PC-3 (cell line): ENCODE measurements around the gene PHC2. TPM values are rescaled to one million over a fixed set of nuclear protein-coding genes. Genes with fewer than 3 reads are reported as not detected.

Experiments used
- ATAC-seq: fragments of 200-7000 bp; cut with Tn5 transposase; 2 replicates; pipeline ENCODE4 v1.9.1; 2020; ENCODE audit warnings: mild to moderate bottlenecking, moderate library complexity
- BruUV-seq: library from RNA; stranded (reverse); fragments of 400-500 nt; replicated peaks from 2 replicates; lab custom pipeline; 2021; lab: Mats Ljungman, UMichigan
- CTCF ChIA-PET: fragments of 300-600 bp; sonication (Branson Sonifier 250); formaldehyde crosslinking; loops from one replicate; lab custom pipeline; 2022; ENCODE audit warnings: antibody characterized with exemption; lab: Charles Lee
- POLR2A ChIA-PET: fragments of 300-600 bp; sonication (Branson Sonifier 250); formaldehyde crosslinking; loops from one replicate; lab custom pipeline; 2022; ENCODE audit warnings: antibody characterized with exemption; ENCODE audit not compliant: unreplicated experiment; lab: Charles Lee
- DNase-seq: peaks from one replicate; pipeline ENCODE4 v3.0.0-alpha.2; 2015
- H2AFZ ChIP-seq: fragments of 300-600 bp; sonication (generic); 2 replicates; pipeline ENCODE4 v1.6.0; 2016; ENCODE audit warnings: antibody characterized with exemption, low read length
- H3F3A ChIP-seq: fragments of 300-600 bp; sonication (generic); one replicate; pipeline ENCODE4 v1.6.0; 2017; ENCODE audit warnings: antibody characterized with exemption, low read length, control low read depth, mild to moderate bottlenecking; ENCODE audit not compliant: unreplicated experiment
- H3K27ac ChIP-seq: fragments of 300-600 bp; sonication (generic); 2 replicates; pipeline ENCODE4 v1.5.1; 2016; ENCODE audit warnings: mild to moderate bottlenecking, low read length
- H3K27me3 ChIP-seq: fragments of 300-600 bp; sonication (generic); 2 replicates; pipeline ENCODE4 v1.6.1; 2016; ENCODE audit warnings: low read length, mixed read lengths
- H3K36me3 ChIP-seq: fragments of 300-600 bp; sonication (generic); 2 replicates; pipeline ENCODE4 v1.6.1; 2016; ENCODE audit warnings: low read depth, mixed run types, low read length, mixed read lengths
- H3K4me1 ChIP-seq: fragments of 300-600 bp; sonication (generic); 2 replicates; pipeline ENCODE4 v1.5.1; 2016; ENCODE audit warnings: low read length; ENCODE audit not compliant: insufficient read depth
- H3K4me2 ChIP-seq: fragments of 300-600 bp; sonication (generic); 2 replicates; pipeline ENCODE4 v1.6.0; 2016; ENCODE audit warnings: low read length
- H3K4me3 ChIP-seq: fragments of 300-600 bp; sonication (generic); 2 replicates; pipeline ENCODE4 v1.5.1; 2016; ENCODE audit warnings: mild to moderate bottlenecking, low read length, mixed read lengths
- H3K79me2 ChIP-seq: fragments of 300-600 bp; sonication (generic); 2 replicates; pipeline ENCODE4 v1.6.1; 2017; ENCODE audit warnings: low read length, mixed read lengths
- H3K9ac ChIP-seq: fragments of 300-600 bp; sonication (generic); 2 replicates; pipeline ENCODE4 v1.6.0; 2016; ENCODE audit warnings: mild to moderate bottlenecking, low read length
- H3K9me2 ChIP-seq: fragments of 300-600 bp; sonication (generic); replicated peaks from 2 replicates; pipeline ENCODE4 v1.6.1; 2016; ENCODE audit warnings: mixed run types, low read length, mixed read lengths
- H3K9me3 ChIP-seq: fragments of 300-600 bp; sonication (generic); 2 replicates; pipeline ENCODE4 v1.6.1; 2016; ENCODE audit warnings: low read length, mixed read lengths
- H4K20me1 ChIP-seq: fragments of 300-600 bp; sonication (generic); 2 replicates; pipeline ENCODE4 v1.6.1; 2016; ENCODE audit warnings: low read length, mixed read lengths
- CTCF ChIP-seq: fragments of 300-600 bp; sonication (generic); conservative IDR thresholded peaks from 2 replicates; pipeline ENCODE4 v1.5.1; 2017; ENCODE audit warnings: antibody characterized with exemption, low read depth, mild to moderate bottlenecking, low read length
- EZH2 ChIP-seq: fragments of 300-600 bp; sonication (generic); IDR thresholded peaks from one replicate; pipeline ENCODE4 v1.6.1; 2017; ENCODE audit warnings: antibody characterized with exemption, mild to moderate bottlenecking, low read length; ENCODE audit not compliant: unreplicated experiment
- EZH2phosphoT487 ChIP-seq: fragments of 300-600 bp; sonication (generic); IDR thresholded peaks from 2 replicates; pipeline ENCODE4 v1.6.1; 2018; ENCODE audit warnings: mild to moderate bottlenecking, antibody characterized with exemption, low read length, borderline replicate concordance
- intact Hi-C: fragments of 100-400 bp; cut with micrococcal nuclease; formaldehyde crosslinking; loops from 2 replicates; pipeline ENCODE4 v1.9.0; 2023
- total RNA-seq: library from RNA; depleted of rRNA; stranded (reverse); fragments of >200 nt; gene quantifications from 2 replicates; pipeline ENCODE4 v1.2.3, GENCODE V29; 2014

PHC2 gene
- total RNA-seq, 1 experiment from 2014 or later: 134 TPM

- no peak overlapping the region for H3K4me2 ChIP-seq
- H2AFZ ChIP-seq: no peak overlapping the region
- no peaks in the 10 kb centered on the region for H3K79me2 ChIP-seq
- no peak overlapping the region for H3K4me3 ChIP-seq
- H3K9me2 ChIP-seq: no peaks in the 10 kb centered on the region
- ChIA-PET CTCF (no interaction called here), POLR2A (no interaction called here)
- DNase-seq (peak; percentile 36), ATAC-seq (no peak)
- no peaks in the 10 kb centered on the region for H3K36me3 ChIP-seq
- H4K20me1 ChIP-seq: no peaks in the 10 kb centered on the region
- no peak overlapping the region for H3K27ac ChIP-seq
- no peak for TF ChIP-seq EZH2
- no peak for TF ChIP-seq CTCF
- no peak for TF ChIP-seq EZH2phosphoT487
- no peak overlapping the region for H3K9ac ChIP-seq
- no peaks in the 10 kb centered on the region for H3K4me1 ChIP-seq
- intact Hi-C loops: loop anchor here (5.0 kb wide), 3 partner anchors 42 to 107 kb away; partner anchors contain the start of gene PHC2
- no TSS peak for BruUV-seq
- no peaks in the 10 kb centered on the region for H3F3A ChIP-seq
- no peaks in the 10 kb centered on the region for H3K9me3 ChIP-seq
- H3K27me3 ChIP-seq: peaks cover 7% of the 10 kb centered on the region; the same call in 1 of the 2 replicates
Measured at GRCh38 chr1:33473900-33474299, 43.0 kb upstream of the PHC2 start.

GRCh38 chr1:33472269-33472980, 41.5 kb upstream of the PHC2 start, which contains the start of gene ZSCAN20:
Gene ZSCAN20 (plus strand): TSS chr1:33472645. CDS start chr1:33479289, 6,644 bp downstream.
- Histone ChIP-seq H3K27me3 (peaks cover 7% of the 10 kb centered on the region; the same call in 1 of the 2 replicates), H3K4me1 (no peaks in the 10 kb centered on the region), H3K4me2 (peak within 1 kb of the TSS; percentile 75), H3K4me3 (peak within 1 kb of the TSS; percentile 67), H2AFZ (peak within 1 kb of the TSS; percentile 63), H3F3A (no peaks in the 10 kb centered on the region), H4K20me1 (no peaks in the 10 kb centered on the region), H3K79me2 (no peaks in the 10 kb centered on the region), H3K9me2 (no peaks in the 10 kb centered on the region), H3K9me3 (no peaks in the 10 kb centered on the region), H3K27ac (no peak within 1 kb of the TSS), H3K36me3 (no peaks in the 10 kb centered on the region), H3K9ac (peak within 1 kb of the TSS; percentile 66)
- TF ChIP-seq EZH2 (no peak), EZH2phosphoT487 (no peak), CTCF (no peak)
- ChIA-PET POLR2A (no interaction called here), CTCF (interaction anchor here (0.7 to 0.8 kb wide), 2 partner anchors 95 to 138 kb away, joined by 3 read pairs; no protein-coding TSS in a partner anchor)
- intact Hi-C loops: loop anchor here (5.0 kb wide), 3 partner anchors 40 to 105 kb away; partner anchors contain the start of gene PHC2
- no TSS peak for BruUV-seq
- peak; percentile 70 for ATAC-seq
- DNase-seq: peak; percentile 80

GRCh38 chr1:33471416-33471815, 40.5 kb upstream of the PHC2 start:
- no peak overlapping the region for H3K4me3 ChIP-seq
- no peaks in the 10 kb centered on the region for H3K9me2 ChIP-seq
- no TSS peak for BruUV-seq
- H3K9me3 ChIP-seq: no peaks in the 10 kb centered on the region
- H4K20me1 ChIP-seq: no peaks in the 10 kb centered on the region
- H3K9ac ChIP-seq: no peak overlapping the region
- no peaks in the 10 kb centered on the region for H3K4me1 ChIP-seq
- no peaks in the 10 kb centered on the region for H3K79me2 ChIP-seq
- intact Hi-C loops: loop anchor here (5.0 kb wide), 3 partner anchors 39 to 104 kb away; partner anchors contain the start of gene PHC2
- TF ChIP-seq EZH2phosphoT487 (no peak), CTCF (no peak), EZH2 (no peak)
- no peak for ATAC-seq
- peaks cover 7% of the 10 kb centered on the region; the same call in 1 of the 2 replicates for H3K27me3 ChIP-seq
- no peaks in the 10 kb centered on the region for H3F3A ChIP-seq
- no peak overlapping the region for H2AFZ ChIP-seq
- no peak overlapping the region for H3K4me2 ChIP-seq
- POLR2A ChIA-PET: no interaction called here
- DNase-seq: no peak
- H3K36me3 ChIP-seq: no peaks in the 10 kb centered on the region
- H3K27ac ChIP-seq: no peak overlapping the region
- CTCF ChIA-PET: interaction anchor here (0.6 to 1.5 kb wide), 2 partner anchors 38 to 176 kb away, joined by 3 to 9 read pairs; no protein-coding TSS in a partner anchor
